DOHH2 (cell line): ENCODE measurements around the gene RUNX2.

Source experiments
- H3F3A ChIP-seq: fragments of 200-600 bp; sonication (generic), shearing (Covaris generic); 2 replicates; pipeline ENCODE4 v1.6.0; 2016; ENCODE audit warnings: antibody characterized with exemption, mild to moderate bottlenecking; ENCODE audit not compliant: control insufficient read depth, insufficient read depth
- H3K27ac ChIP-seq: fragments of 200-600 bp; sonication (generic); 2 replicates; pipeline ENCODE4 v1.5.1; 2014; ENCODE audit warnings: low read depth, mild to moderate bottlenecking, low read length, moderate library complexity
- H3K27me3 ChIP-seq: fragments of 200-600 bp; sonication (generic); 2 replicates; pipeline ENCODE4 v1.6.1; 2014; ENCODE audit warnings: mild to moderate bottlenecking, low read length, mixed read lengths; ENCODE audit not compliant: control insufficient read depth
- H3K36me3 ChIP-seq: fragments of 200-600 bp; sonication (generic); 2 replicates; pipeline ENCODE4 v1.6.1; 2014; ENCODE audit warnings: mild to moderate bottlenecking, low read length, moderate library complexity, mixed read lengths; ENCODE audit not compliant: control insufficient read depth
- H3K4me1 ChIP-seq: fragments of 200-600 bp; sonication (generic); 2 replicates; pipeline ENCODE4 v1.6.1; 2014; ENCODE audit warnings: mild to moderate bottlenecking, low read length, mixed read lengths; ENCODE audit not compliant: control insufficient read depth
- H3K4me2 ChIP-seq: fragments of 200-600 bp; sonication (generic); 2 replicates; pipeline ENCODE4 v1.6.0; 2014; ENCODE audit warnings: mild to moderate bottlenecking, low read length, moderate library complexity
- H3K4me3 ChIP-seq: fragments of 200-600 bp; sonication (generic); 2 replicates; pipeline ENCODE4 v1.5.1; 2014; ENCODE audit warnings: mild to moderate bottlenecking, low read length, mixed read lengths
- H3K79me2 ChIP-seq: fragments of 200-600 bp; sonication (generic); 2 replicates; pipeline ENCODE4 v1.6.1; 2014; ENCODE audit warnings: mild to moderate bottlenecking, low read length, mixed read lengths; ENCODE audit not compliant: control insufficient read depth
- H3K9me2 ChIP-seq: fragments of 200-600 bp; sonication (generic); replicated peaks from 2 replicates; pipeline ENCODE4 v1.6.1; 2014; ENCODE audit warnings: mild to moderate bottlenecking, low read length, mixed read lengths; ENCODE audit not compliant: control insufficient read depth
- H3K9me3 ChIP-seq: fragments of 200-600 bp; sonication (generic); 2 replicates; pipeline ENCODE4 v1.6.1; 2014; ENCODE audit warnings: antibody characterized with exemption, low read length, mixed read lengths; ENCODE audit not compliant: control insufficient read depth, insufficient read depth
- H4K20me1 ChIP-seq: fragments of 200-600 bp; sonication (generic); 2 replicates; pipeline ENCODE4 v1.6.0; 2014; ENCODE audit warnings: low read depth, mild to moderate bottlenecking, antibody characterized with exemption, low read length, moderate library complexity; ENCODE audit not compliant: control insufficient read depth, insufficient read depth
- CTCF ChIP-seq: fragments of 200-600 bp; sonication (generic); IDR thresholded peaks from one replicate; pipeline ENCODE4 v1.5.1; 2014; ENCODE audit warnings: antibody characterized with exemption, mild to moderate bottlenecking, low read depth, low read length; ENCODE audit not compliant: poor library complexity, severe bottlenecking
- EZH2phosphoT487 ChIP-seq: fragments of 200-600 bp; sonication (generic); IDR thresholded peaks from 2 replicates; pipeline ENCODE4 v1.6.1; 2017; ENCODE audit warnings: borderline replicate concordance, mild to moderate bottlenecking, antibody characterized with exemption, low read length, moderate library complexity, mixed read lengths

The RUNX2 gene

GRCh38 chr6:45438849-45439406, 110.8 kb downstream of the RUNX2 start:
- Histone ChIP-seq H3K9me2 (no peaks in the 10 kb centered on the region), H3K36me3 (no peaks in the 10 kb centered on the region), H3F3A (no peaks in the 10 kb centered on the region; the same call in 1 of the 2 replicates), H3K79me2 (no peaks in the 10 kb centered on the region), H3K27me3 (peaks cover 15% of the 10 kb centered on the region), H3K4me1 (no peaks in the 10 kb centered on the region), H3K9me3 (no peaks in the 10 kb centered on the region), H4K20me1 (no peaks in the 10 kb centered on the region), H3K4me3 (no peak overlapping the region), H3K27ac (no peak overlapping the region), H3K4me2 (no peak overlapping the region)
- TF ChIP-seq EZH2phosphoT487: no peak
- no peak for TF ChIP-seq CTCF

GRCh38 chr6:45439459-45439858, 111.3 kb downstream of the RUNX2 start:
- Histone ChIP-seq H3K4me1 (no peaks in the 10 kb centered on the region), H3F3A (no peaks in the 10 kb centered on the region; the same call in 1 of the 2 replicates), H3K4me3 (no peak overlapping the region), H3K9me3 (no peaks in the 10 kb centered on the region), H3K27ac (no peak overlapping the region), H3K9me2 (no peaks in the 10 kb centered on the region), H3K27me3 (peaks cover 15% of the 10 kb centered on the region), H3K36me3 (no peaks in the 10 kb centered on the region), H3K79me2 (no peaks in the 10 kb centered on the region), H3K4me2 (no peak overlapping the region), H4K20me1 (no peaks in the 10 kb centered on the region)
- no peak for TF ChIP-seq EZH2phosphoT487
- no peak for TF ChIP-seq CTCF

- Histone ChIP-seq H3K27me3 (peaks cover 13% of the 10 kb centered on the region), H3K27ac (no peak overlapping the region), H3K36me3 (no peaks in the 10 kb centered on the region), H3K79me2 (no peaks in the 10 kb centered on the region), H3K4me3 (no peak overlapping the region), H3K9me3 (no peaks in the 10 kb centered on the region), H3K9me2 (no peaks in the 10 kb centered on the region), H3K4me2 (no peak overlapping the region), H3K4me1 (no peaks in the 10 kb centered on the region), H3F3A (no peaks in the 10 kb centered on the region), H4K20me1 (no peaks in the 10 kb centered on the region)
- TF ChIP-seq CTCF: no peak
- no peak for TF ChIP-seq EZH2phosphoT487
These were observed 111.8 kb downstream of the RUNX2 start for GRCh38 chr6:45439861-45440388.
